ENCODE measurements around the gene APOL1. TPM values are rescaled to one million over a fixed set of nuclear protein-coding genes. Genes with fewer than 3 reads are reported as not detected.
"Not testable (repeated sequence)": the region's sequence is repeated elsewhere in the genome, so short reads cannot be mapped to it uniquely, and the experiment has no call there.

APOL1 gene
- total and polyA plus RNA-seq, 9 donors: 11.4 to 75.9 (median 34.4) TPM

DNA sequence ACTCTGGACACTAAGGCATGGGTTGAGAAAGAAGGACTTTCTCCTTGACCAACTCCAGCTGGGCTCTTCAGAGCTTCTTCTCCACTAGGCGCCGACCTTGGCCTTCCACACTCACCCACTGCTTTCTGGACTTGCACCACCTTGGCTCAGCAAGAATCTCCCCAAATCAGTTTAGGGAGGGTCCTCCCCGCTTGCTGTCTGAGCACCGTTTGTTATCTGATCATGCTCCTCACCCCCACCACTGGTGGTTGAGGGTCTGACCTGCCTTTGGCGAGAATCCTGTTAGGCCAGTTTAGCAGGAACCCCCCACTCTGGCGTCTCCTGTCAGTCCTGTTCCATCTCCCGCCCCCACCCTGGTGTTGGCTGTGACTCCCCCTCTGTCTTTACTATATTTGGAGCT lies 24.0 kb upstream of the APOL1 start:
- Histone ChIP-seq H3K27ac (no peak overlapping the region), H3K36me3 (no peaks in the 10 kb centered on the region), H3K9me3 (no peaks in the 10 kb centered on the region), H3K4me3 (no peak overlapping the region), H3K27me3 (no peaks in the 10 kb centered on the region), H3K4me1 (ENCODE audit: insufficient read depth) (no peaks in the 10 kb centered on the region)
- intact Hi-C loops (cut with DNase I): no loop called here
- 61 to 66% (median 66%) methylated on average over 7 of the region's 7 CpGs for WGBS, 3 donors
- TF ChIP-seq, protein P1, sequence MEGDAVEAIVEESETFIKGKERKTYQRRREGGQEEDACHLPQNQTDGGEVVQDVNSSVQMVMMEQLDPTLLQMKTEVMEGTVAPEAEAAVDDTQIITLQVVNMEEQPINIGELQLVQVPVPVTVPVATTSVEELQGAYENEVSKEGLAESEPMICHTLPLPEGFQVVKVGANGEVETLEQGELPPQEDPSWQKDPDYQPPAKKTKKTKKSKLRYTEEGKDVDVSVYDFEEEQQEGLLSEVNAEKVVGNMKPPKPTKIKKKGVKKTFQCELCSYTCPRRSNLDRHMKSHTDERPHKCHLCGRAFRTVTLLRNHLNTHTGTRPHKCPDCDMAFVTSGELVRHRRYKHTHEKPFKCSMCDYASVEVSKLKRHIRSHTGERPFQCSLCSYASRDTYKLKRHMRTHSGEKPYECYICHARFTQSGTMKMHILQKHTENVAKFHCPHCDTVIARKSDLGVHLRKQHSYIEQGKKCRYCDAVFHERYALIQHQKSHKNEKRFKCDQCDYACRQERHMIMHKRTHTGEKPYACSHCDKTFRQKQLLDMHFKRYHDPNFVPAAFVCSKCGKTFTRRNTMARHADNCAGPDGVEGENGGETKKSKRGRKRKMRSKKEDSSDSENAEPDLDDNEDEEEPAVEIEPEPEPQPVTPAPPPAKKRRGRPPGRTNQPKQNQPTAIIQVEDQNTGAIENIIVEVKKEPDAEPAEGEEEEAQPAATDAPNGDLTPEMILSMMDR (IDR thresholded peaks at IDR 0.05): no peak
- TF ChIP-seq POLR2A (IDR thresholded peaks at IDR 0.05) (no peak), EP300 (IDR thresholded peaks at IDR 0.05) (no peak)
- no peak for DNase-seq

DNA sequence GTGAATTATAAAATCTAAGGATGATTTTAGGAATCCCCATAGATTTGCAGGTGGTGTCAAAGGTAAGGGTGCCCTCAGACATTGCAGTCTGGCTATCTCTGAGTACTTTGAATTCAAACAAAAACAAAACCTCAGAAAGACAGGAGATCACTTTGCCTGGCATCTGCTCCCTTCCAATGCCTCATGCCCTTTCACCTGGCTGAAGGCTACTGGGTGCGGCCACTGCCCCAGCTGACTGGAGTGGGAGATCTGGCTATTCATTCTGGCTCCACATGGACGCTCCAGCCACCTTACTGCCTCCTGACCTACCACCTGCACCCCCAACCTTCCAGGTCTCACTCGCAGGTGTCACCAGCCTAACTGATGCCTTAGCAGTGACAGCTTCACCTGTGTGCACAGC lies 23.3 kb upstream of the APOL1 start:
- not testable (repeated sequence) for H3K36me3 ChIP-seq; H3K4me3 ChIP-seq; H3K27me3 ChIP-seq; DNase-seq; H3K4me1 ChIP-seq (ENCODE audit: insufficient read depth); H3K27ac ChIP-seq; H3K9me3 ChIP-seq
- intact Hi-C loops (cut with DNase I): loop anchor here in 1 of 4 donors (10.0 kb wide), 1 partner anchor 85 kb away; no protein-coding TSS in a partner anchor
- 82 to 94% (median 93%) methylated on average over 3 of the region's 3 CpGs for WGBS, 3 donors

DNA sequence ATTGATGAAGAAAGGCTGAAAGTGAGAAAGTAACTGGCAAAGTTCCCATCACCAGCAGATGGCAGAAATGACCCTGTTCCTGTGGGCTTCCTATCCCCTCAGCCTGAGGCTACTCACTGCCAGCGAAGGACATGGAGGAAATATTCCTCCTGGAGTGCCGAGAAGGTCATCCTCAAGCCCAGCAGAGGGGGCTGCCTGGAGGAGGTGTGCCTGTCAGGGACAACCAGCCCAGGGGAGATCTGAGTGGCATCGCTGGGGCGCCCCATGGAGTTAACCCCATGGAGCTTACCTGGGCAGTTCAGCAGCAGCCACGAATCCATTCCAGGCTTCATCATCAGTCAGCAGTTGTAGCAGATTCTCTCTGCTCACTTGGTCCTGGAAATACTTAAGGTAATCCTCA lies 21.9 kb upstream of the APOL1 start:
- WGBS, 3 donors: 78 to 85% (median 81%) methylated on average over 5 of the region's 5 CpGs

DNA sequence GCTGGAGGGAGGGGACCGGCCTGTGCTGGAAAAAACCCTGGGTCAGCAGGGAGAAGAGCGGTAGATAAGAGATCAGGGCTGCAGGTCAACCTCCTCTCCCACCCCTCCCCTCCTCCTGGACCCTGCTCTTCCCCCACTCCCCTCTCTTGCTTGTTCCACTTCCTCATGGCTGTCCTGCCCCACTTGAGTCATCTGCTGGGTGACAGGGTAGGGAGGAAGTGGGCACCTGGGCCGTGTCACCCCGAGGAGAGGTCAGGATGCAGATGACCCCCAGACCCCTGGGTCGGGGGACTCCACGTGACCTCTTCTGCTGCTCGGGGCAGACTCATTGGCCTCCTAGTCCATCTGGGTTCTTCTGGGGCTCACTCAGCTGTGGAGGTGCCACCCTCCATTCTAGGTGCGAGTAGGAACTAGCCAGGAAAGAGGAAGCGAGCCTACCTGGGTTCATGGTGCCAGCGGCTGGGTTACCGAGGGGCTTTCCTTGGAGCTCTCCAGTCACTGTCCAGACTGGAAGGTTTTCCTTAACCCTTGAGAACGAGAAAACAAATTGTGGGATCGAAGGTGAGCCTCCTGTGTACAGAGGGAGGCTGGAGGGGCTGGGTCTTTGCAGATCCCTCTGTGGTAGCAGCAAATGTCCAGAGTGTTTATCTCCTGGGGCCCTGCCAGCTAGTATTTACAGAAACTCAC lies 20.1 kb upstream of the APOL1 start:
- no peak for DNase-seq
- intact Hi-C loops (cut with DNase I): loop anchor here in 1 of 4 donors (10.0 kb wide), 1 partner anchor 88 kb away; no protein-coding TSS in a partner anchor
- Histone ChIP-seq H3K27ac (no peak overlapping the region), H3K4me3 (no peak overlapping the region), H3K27me3 (no peaks in the 10 kb centered on the region), H3K4me1 (ENCODE audit: insufficient read depth) (peaks cover 15% of the 10 kb centered on the region), H3K9me3 (no peaks in the 10 kb centered on the region), H3K36me3 (no peaks in the 10 kb centered on the region)
- TF ChIP-seq, protein P1 (IDR thresholded peaks at IDR 0.05): no peak
- TF ChIP-seq EP300 (IDR thresholded peaks at IDR 0.05): no peak
- TF ChIP-seq POLR2A (IDR thresholded peaks at IDR 0.05): no peak
- WGBS, 3 donors: 83 to 85% (median 84%) methylated on average over 13 of the region's 13 CpGs

More for the DNA sequence above, 21.9 kb upstream of the APOL1 start:
- H3K9me3 ChIP-seq; H3K36me3 ChIP-seq; H3K27me3 ChIP-seq; DNase-seq; H3K27ac ChIP-seq; H3K4me1 ChIP-seq (ENCODE audit: insufficient read depth); H3K4me3 ChIP-seq: not testable (repeated sequence)
- intact Hi-C loops (cut with DNase I): loop anchor here in 1 of 4 donors (10.0 kb wide), 1 partner anchor 86 kb away; no protein-coding TSS in a partner anchor

DNA sequence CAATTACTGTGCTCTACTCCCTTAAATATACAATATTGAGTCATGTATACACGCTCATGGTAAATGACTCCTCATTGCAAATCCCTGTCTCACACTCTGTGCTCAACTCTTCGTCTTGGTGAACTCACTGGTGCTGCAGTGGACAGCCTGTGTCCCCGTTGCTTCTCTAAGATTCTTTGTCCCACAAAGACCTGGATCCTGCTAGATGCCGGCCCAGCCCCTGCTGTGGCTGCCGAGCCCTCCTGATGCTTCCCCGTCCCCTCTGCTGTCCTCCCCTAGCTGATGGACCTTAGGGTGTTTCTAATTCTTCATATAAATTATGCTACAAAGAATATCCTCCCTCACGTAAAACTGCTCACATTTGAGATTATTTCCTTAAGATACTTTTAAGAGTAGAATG lies 19.1 kb upstream of the APOL1 start:
- Histone ChIP-seq H3K27ac (no peak overlapping the region), H3K9me3 (no peaks in the 10 kb centered on the region), H3K36me3 (no peaks in the 10 kb centered on the region), H3K4me3 (no peak overlapping the region), H3K4me1 (ENCODE audit: insufficient read depth) (peaks cover 16% of the 10 kb centered on the region), H3K27me3 (no peaks in the 10 kb centered on the region)
- TF ChIP-seq EP300 (IDR thresholded peaks at IDR 0.05): no peak
- no peak for TF ChIP-seq POLR2A (IDR thresholded peaks at IDR 0.05)
- TF ChIP-seq, protein P1 (IDR thresholded peaks at IDR 0.05): no peak
- intact Hi-C loops (cut with DNase I): loop anchor here in 1 of 4 donors (10.0 kb wide), 1 partner anchor 89 kb away; no protein-coding TSS in a partner anchor
- WGBS, 3 donors: 88 to 91% (median 89%) methylated on average over 7 of the region's 7 CpGs
- DNase-seq: no peak
